ENCODE data around the gene LRRTM1. TPM values are rescaled to one million over a fixed set of nuclear protein-coding genes. Genes with fewer than 3 reads are reported as not detected.

Gene LRRTM1
- polyA plus RNA-seq, 2 of the 4 experiments (the other 2 are of a cell fraction), result not detected

GRCh38 chr2:80291656-80292055, 12.9 kb downstream of the LRRTM1 start:
- WGBS (ENCODE audit: missing lambda C conversion rate), result 0% methylated on average over 1 of the region's 1 CpG
- ChIA-PET CTCF (no interaction called here), POLR2A (no interaction called here)
- ATAC-seq (no peak), FAIRE-seq (no peak), DNase-seq (ENCODE audit: low read depth in 1 of 2, low spot score in 1 of 2) (no peak)
- H3K4me2 ChIP-seq, result no peak overlapping the region
- H3K27ac ChIP-seq, result no peak overlapping the region
- TF ChIP-seq CHD4 (IDR thresholded peaks at IDR 0.05; ENCODE audit: borderline replicate concordance) (no peak), TFCP2L1 (CRISPR knock-in tag; IDR thresholded peaks at IDR 0.05) (no peak), BCL3 (IDR thresholded peaks at IDR 0.05) (no peak), HDAC2 (IDR thresholded peaks at IDR 0.05) (no peak), FOXS1 (CRISPR knock-in tag; IDR thresholded peaks at IDR 0.05) (no peak)
- H3K9me3 ChIP-seq, result no peaks in the 10 kb centered on the region
- no peaks in the 10 kb centered on the region for H3K4me1 ChIP-seq
- H3K4me3 ChIP-seq, result no peak overlapping the region

GRCh38 chr2:80288576-80288975, 16.0 kb downstream of the LRRTM1 start:
- H3K4me3 ChIP-seq, result no peak overlapping the region
- H3K9me3 ChIP-seq, result no peaks in the 10 kb centered on the region; the same call in 2 of the 3 replicates
- 24% methylated on average over 5 of the region's 5 CpGs for WGBS (ENCODE audit: missing lambda C conversion rate)
- ATAC-seq (no peak), DNase-seq (ENCODE audit: low read depth in 1 of 2, low spot score in 1 of 2) (no peak), FAIRE-seq (no peak)
- H3K4me1 ChIP-seq, result no peaks in the 10 kb centered on the region
- ChIA-PET CTCF (no interaction called here), POLR2A (no interaction called here)
- H3K4me2 ChIP-seq, result no peak overlapping the region
- H3K27ac ChIP-seq, result no peak overlapping the region
- no peak for TF ChIP-seq E2F6 (IDR thresholded peaks at IDR 0.05; ENCODE audit: borderline replicate concordance, low read depth)
- TF ChIP-seq GATA3 (IDR thresholded peaks at IDR 0.05; ENCODE audit: borderline replicate concordance), result no peak
- TF ChIP-seq ZC3H11A (IDR thresholded peaks at IDR 0.05), result no peak
- TF ChIP-seq HDAC2 (IDR thresholded peaks at IDR 0.05), result no peak
- TF ChIP-seq TP53 (CRISPR knock-in tag; IDR thresholded peaks at IDR 0.05), result no peak
- no peak for TF ChIP-seq EP300 (IDR thresholded peaks at IDR 0.05)
- TF ChIP-seq MAFK (IDR thresholded peaks at IDR 0.05; ENCODE audit: partially characterized antibody), result no peak
- TF ChIP-seq RFX5 (IDR thresholded peaks at IDR 0.05), result no peak
- no peak for TF ChIP-seq BHLHE40 (IDR thresholded peaks at IDR 0.05; ENCODE audit: low read depth, low read length)
- no peak for TF ChIP-seq KDM1A (IDR thresholded peaks at IDR 0.05; ENCODE audit: low read depth)

- no peak overlapping the region for H3K27ac ChIP-seq
- no peaks in the 10 kb centered on the region; the same call in 2 of the 3 replicates for H3K9me3 ChIP-seq
- TF ChIP-seq HOXB5 (CRISPR knock-in tag; IDR thresholded peaks at IDR 0.05) (no peak), EP300 (IDR thresholded peaks at IDR 0.05) (no peak), ATOH8 (CRISPR knock-in tag; IDR thresholded peaks at IDR 0.05; ENCODE audit: low read depth) (no peak), HMGXB4 (CRISPR knock-in tag; IDR thresholded peaks at IDR 0.05; ENCODE audit: borderline replicate concordance) (no peak), ZSCAN20 (CRISPR knock-in tag; IDR thresholded peaks at IDR 0.05) (no peak), ZFP36 (IDR thresholded peaks at IDR 0.05; ENCODE audit: borderline replicate concordance, partially characterized antibody) (no peak), NFE2L2 (conservative IDR thresholded peaks at IDR 0.05; ENCODE audit: low read length) (no peak)
- H3K4me2 ChIP-seq, result no peak overlapping the region
- no peak for DNase-seq (ENCODE audit: low read depth in 1 of 2, low spot score in 1 of 2)
- no peak for FAIRE-seq
- ChIA-PET POLR2A (no interaction called here), CTCF (no interaction called here)
- H3K4me3 ChIP-seq, result no peak overlapping the region
- no peak for ATAC-seq
- H3K4me1 ChIP-seq, result no peaks in the 10 kb centered on the region
- 27% methylated on average over 1 of the region's 1 CpG for WGBS (ENCODE audit: missing lambda C conversion rate)
These were observed 23.5 kb downstream of the LRRTM1 start for GRCh38 chr2:80281049-80281448.
